NB4 (cell line): Measurements from ENCODE around the gene EMX2.

Source experiments
- CTCF ChIP-seq: IDR thresholded peaks from one replicate; pipeline ENCODE4 v1.5.1; 2012; ENCODE audit warnings: low read depth, low read length
- MYC ChIP-seq: IDR thresholded peaks from 2 replicates; pipeline ENCODE4 v1.6.1; 2011; ENCODE audit warnings: low read depth, low read length
- POLR2A ChIP-seq: IDR thresholded peaks from 2 replicates; pipeline ENCODE4 v1.6.1; 2011; ENCODE audit warnings: mild to moderate bottlenecking; ENCODE audit not compliant: insufficient read length; ENCODE audit errors: extremely low read depth

DNA sequence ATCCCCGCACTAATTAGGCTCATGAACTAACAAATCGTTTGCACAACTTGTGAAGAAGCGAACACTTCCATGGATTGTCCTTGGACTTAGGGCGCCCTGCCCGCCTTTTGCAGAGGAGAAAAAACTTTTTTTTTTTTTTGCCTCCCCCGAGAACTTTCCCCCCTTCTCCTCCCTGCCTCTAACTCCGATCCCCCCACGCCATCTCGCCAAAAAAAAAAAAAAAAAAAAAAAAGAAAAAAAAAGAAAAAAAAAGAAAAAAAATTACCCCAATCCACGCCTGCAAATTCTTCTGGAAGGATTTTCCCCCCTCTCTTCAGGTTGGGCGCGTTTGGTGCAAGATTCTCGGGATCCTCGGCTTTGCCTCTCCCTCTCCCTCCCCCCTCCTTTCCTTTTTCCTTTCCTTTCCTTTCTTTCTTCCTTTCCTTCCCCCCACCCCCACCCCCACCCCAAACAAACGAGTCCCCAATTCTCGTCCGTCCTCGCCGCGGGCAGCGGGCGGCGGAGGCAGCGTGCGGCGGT is at the start of gene EMX2:
- TF ChIP-seq CTCF (no peak), POLR2A (no peak), MYC (no peak)
